BLaER1 (cell line): ENCODE results near the gene CYB561.

Experiments
- H3K27ac ChIP-seq: shearing (Covaris generic); formaldehyde crosslinking; 2 replicates; pipeline ENCODE4 v1.8.1; 2022
- H3K27me3 ChIP-seq: shearing (Covaris generic); formaldehyde crosslinking; 2 replicates; pipeline ENCODE4 v1.8.1; 2022
- H3K36me3 ChIP-seq: shearing (Covaris generic); formaldehyde crosslinking; 2 replicates; pipeline ENCODE4 v1.8.1; 2022
- H3K4me1 ChIP-seq: shearing (Covaris generic); formaldehyde crosslinking; 2 replicates; pipeline ENCODE4 v1.8.1; 2022
- H3K4me2 ChIP-seq: shearing (Covaris generic); formaldehyde crosslinking; 2 replicates; pipeline ENCODE4 v1.8.1; 2022
- H3K4me3 ChIP-seq: shearing (Covaris generic); formaldehyde crosslinking; 2 replicates; pipeline ENCODE4 v1.8.1; 2022
- H3K9ac ChIP-seq: shearing (Covaris generic); formaldehyde crosslinking; 2 replicates; pipeline ENCODE4 v1.8.1; 2022
- H3K9me3 ChIP-seq: shearing (Covaris generic); formaldehyde crosslinking; 2 replicates; pipeline ENCODE4 v1.8.1; 2022
- H4K20me1 ChIP-seq: shearing (Covaris generic); formaldehyde crosslinking; 2 replicates; pipeline ENCODE4 v1.8.1; 2022
- Cebpa-rat ChIP-seq: shearing (Covaris generic); IDR thresholded peaks from 2 replicates; pipeline ENCODE4 v1.8.1; 2022

The CYB561 gene

DNA sequence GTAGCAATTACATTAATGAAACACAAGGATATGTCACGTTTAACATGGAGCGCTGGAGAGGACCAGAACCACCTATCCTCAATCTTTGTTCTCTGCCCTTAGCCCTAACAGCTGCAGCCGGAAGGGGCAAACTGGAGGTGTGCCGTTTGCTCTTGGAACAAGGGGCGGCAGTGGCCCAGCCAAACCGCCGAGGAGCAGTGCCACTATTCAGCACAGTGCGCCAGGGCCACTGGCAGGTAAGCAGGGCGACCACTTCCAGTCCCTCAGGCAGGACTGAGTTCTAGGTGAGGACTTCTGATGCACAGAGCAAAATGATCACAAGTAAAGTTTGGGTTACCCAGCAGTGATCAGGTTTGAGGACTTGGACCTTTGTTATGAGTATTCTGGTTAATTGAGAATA is 41.1 kb downstream of the CYB561 start:
- no peaks in the 10 kb centered on the region for H3K27me3 ChIP-seq
- TF ChIP-seq Cebpa-rat = no peak
- H3K9me3 ChIP-seq = no peaks in the 10 kb centered on the region
- H3K9ac ChIP-seq = no peak overlapping the region
- no peaks in the 10 kb centered on the region for H3K4me1 ChIP-seq
- H4K20me1 ChIP-seq = no peaks in the 10 kb centered on the region
- no peak overlapping the region for H3K27ac ChIP-seq
- peaks cover 9% of the 10 kb centered on the region; the same call in 1 of the 2 replicates for H3K36me3 ChIP-seq
- no peak overlapping the region for H3K4me3 ChIP-seq
- no peak overlapping the region for H3K4me2 ChIP-seq

DNA sequence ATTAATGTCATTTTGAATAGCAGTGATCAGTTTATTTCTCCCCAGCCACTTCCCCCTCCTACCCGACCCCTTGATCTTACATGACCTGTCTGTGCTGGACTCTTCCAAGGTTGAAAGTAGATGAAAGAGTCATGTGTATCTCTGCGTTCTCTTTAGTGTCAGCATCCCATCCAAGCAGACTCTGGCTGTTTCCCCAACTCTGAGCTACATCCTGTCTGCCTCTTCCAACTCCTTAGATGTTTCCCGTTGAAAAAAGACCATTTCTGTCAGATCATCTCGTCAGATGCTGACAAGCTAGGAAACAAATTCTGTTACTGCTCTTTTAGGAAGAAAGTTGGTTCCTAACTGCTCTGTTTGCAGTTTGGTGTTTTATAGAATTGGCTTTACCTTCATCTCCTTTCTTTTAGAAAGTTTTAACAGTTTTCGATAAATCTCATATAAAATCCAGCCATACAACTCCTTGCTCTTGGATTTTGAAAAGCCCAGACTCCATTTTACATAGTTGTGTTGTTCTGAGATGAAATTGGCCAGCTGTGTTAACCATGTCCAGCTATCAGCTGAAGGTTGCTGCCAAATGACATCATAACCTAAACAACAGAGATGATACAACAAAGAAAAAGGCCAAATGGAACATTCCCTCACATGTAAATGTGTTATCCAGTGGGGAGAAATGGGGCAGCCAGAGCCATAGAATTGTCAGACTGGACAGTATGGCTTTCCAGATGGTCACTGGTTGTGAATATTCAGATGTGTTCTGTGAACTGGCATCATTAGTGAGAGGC is 43.5 kb downstream of the CYB561 start:
- Histone ChIP-seq H3K36me3 (peaks cover 14% of the 10 kb centered on the region; the same call in 1 of the 2 replicates), H4K20me1 (no peaks in the 10 kb centered on the region), H3K4me1 (peaks cover 12% of the 10 kb centered on the region), H3K4me3 (no peak overlapping the region), H3K4me2 (no peak overlapping the region), H3K9me3 (no peaks in the 10 kb centered on the region), H3K9ac (no peak overlapping the region), H3K27me3 (no peaks in the 10 kb centered on the region), H3K27ac (no peak overlapping the region)
- no peak for TF ChIP-seq Cebpa-rat

DNA sequence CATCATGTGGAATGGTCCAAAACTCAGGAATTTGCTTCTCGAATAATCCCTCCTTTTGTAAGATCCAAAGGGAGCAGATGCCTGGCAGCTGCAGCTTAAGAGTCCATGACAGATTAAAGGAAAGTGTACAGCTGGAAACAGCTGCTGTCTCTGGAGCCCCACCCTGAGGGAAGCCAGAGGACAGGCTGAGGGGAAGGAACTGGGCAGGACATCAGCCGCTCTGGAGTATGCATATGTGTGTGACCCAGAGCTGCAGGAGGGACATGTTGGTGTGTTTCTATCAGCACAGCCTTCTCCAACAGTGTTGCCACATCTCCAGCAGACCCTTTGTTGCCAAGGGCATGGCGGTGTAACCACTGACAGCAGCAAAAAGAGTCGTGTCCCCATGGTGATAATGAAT is 46.2 kb downstream of the CYB561 start:
- peaks cover 21% of the 10 kb centered on the region for H3K36me3 ChIP-seq
- H3K9me3 ChIP-seq = no peaks in the 10 kb centered on the region
- H3K27ac ChIP-seq = no peak overlapping the region
- H3K27me3 ChIP-seq = no peaks in the 10 kb centered on the region
- H3K4me2 ChIP-seq = 0 out of 2 replicates have a peak overlapping the region, but pooled peaks have one; percentile 6
- H4K20me1 ChIP-seq = no peaks in the 10 kb centered on the region
- H3K4me1 ChIP-seq = peaks cover 12% of the 10 kb centered on the region
- H3K9ac ChIP-seq = no peak overlapping the region
- TF ChIP-seq Cebpa-rat = no peak
- no peak overlapping the region for H3K4me3 ChIP-seq

DNA sequence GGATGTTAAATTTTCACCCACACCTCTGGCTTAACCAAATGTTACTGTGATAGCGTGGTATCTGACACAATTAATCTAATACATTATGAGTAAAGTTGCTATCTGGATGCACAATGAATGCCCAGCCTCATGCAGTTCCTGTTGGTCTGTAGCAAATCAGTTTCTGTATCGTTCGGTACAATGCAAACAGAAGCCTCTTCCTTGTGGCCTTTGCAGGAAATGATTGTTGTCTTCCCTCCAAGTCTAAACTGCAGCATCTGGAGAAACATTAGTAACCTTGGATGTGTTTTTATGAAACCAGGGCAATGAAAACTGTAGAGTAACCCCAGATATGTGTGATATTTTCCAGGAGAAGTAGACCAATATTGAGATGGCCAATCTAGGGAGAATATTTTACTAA is 46.8 kb downstream of the CYB561 start:
- TF ChIP-seq Cebpa-rat = no peak
- Histone ChIP-seq H3K36me3 (peaks cover 21% of the 10 kb centered on the region), H3K9me3 (no peaks in the 10 kb centered on the region), H4K20me1 (no peaks in the 10 kb centered on the region), H3K4me2 (peak overlapping the region; percentile 6; the same call in 1 of the 2 replicates), H3K27ac (no peak overlapping the region), H3K4me1 (peaks cover 12% of the 10 kb centered on the region), H3K4me3 (no peak overlapping the region), H3K27me3 (no peaks in the 10 kb centered on the region), H3K9ac (no peak overlapping the region)

DNA sequence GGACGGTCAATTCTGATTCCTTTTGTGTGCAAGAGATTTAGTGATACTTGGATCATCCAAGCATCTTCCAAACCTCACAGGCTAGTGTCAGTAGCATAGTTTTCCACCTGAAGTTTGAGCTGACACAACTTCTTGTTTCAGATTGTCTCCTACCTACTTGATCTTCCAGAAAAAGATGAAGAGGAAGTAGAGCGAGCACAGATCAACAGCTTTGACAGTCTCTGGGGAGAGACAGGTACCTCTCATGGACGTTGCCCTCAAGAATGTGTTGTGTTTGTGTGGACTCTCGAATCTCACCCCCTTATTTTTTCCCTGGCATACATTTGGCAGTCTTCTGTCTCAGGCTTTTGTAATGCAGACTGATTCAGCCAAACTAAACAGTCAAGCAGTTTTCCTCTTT is 47.4 kb downstream of the CYB561 start:
- H3K27ac ChIP-seq = no peak overlapping the region
- H3K4me3 ChIP-seq = no peak overlapping the region
- peaks cover 21% of the 10 kb centered on the region for H3K36me3 ChIP-seq
- no peaks in the 10 kb centered on the region for H4K20me1 ChIP-seq
- TF ChIP-seq Cebpa-rat = no peak
- peak overlapping the region; percentile 2; the same call in 1 of the 2 replicates for H3K4me2 ChIP-seq
- H3K9me3 ChIP-seq = no peaks in the 10 kb centered on the region
- peaks cover 12% of the 10 kb centered on the region for H3K4me1 ChIP-seq
- H3K27me3 ChIP-seq = no peaks in the 10 kb centered on the region
- no peak overlapping the region for H3K9ac ChIP-seq

DNA sequence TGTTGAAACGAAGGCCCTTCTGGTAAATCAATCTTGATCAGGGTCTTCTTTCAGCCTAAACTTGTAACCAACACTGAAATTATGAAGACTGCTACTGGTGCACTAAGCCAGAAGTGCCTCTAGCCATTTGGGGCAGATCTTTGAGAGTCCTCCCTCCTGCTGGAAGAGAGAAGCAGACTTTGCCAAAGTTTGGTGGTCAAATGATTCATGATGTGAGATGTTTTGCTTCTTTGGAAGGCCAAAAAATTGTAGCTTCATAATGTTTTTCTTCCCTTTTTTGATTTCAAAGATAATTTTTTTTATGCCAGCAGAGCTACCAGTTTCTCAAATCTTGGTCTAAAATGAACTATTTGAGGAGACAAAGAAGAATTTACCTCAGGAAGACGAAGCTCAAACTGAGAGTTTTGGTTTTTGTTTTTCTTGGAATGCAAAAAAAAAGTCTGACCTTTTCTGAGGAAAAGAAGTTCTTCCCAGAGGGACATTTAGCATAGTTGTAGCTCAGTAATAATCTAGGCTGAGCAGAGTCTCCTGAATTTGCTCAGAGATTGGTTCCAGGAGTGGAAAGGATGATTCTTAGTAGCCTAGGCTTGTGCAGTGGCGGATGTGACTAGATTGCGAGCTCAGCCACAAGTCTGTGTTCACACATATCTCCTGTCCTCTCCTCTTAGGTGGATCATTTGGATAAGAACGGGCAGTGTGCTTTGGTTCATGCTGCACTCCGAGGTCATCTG is 50.9 kb downstream of the CYB561 start:
- Histone ChIP-seq H3K4me3 (no peak overlapping the region), H3K27ac (no peak overlapping the region), H3K27me3 (no peaks in the 10 kb centered on the region), H3K4me1 (peaks cover 12% of the 10 kb centered on the region), H3K4me2 (no peak overlapping the region), H4K20me1 (no peaks in the 10 kb centered on the region), H3K36me3 (peaks cover 17% of the 10 kb centered on the region), H3K9me3 (no peaks in the 10 kb centered on the region), H3K9ac (no peak overlapping the region)
- no peak for TF ChIP-seq Cebpa-rat

GRCh38 chr17:63390090-63390489 is 56.0 kb downstream of the CYB561 start:
- H4K20me1 ChIP-seq = no peaks in the 10 kb centered on the region
- peaks cover 7% of the 10 kb centered on the region; the same call in 1 of the 2 replicates for H3K36me3 ChIP-seq
- no peaks in the 10 kb centered on the region for H3K9me3 ChIP-seq
- no peak for TF ChIP-seq Cebpa-rat
- H3K4me1 ChIP-seq = no peaks in the 10 kb centered on the region
- no peak overlapping the region for H3K4me2 ChIP-seq
- H3K27ac ChIP-seq = no peak overlapping the region
- no peaks in the 10 kb centered on the region for H3K27me3 ChIP-seq
- no peak overlapping the region for H3K9ac ChIP-seq
- H3K4me3 ChIP-seq = no peak overlapping the region

DNA sequence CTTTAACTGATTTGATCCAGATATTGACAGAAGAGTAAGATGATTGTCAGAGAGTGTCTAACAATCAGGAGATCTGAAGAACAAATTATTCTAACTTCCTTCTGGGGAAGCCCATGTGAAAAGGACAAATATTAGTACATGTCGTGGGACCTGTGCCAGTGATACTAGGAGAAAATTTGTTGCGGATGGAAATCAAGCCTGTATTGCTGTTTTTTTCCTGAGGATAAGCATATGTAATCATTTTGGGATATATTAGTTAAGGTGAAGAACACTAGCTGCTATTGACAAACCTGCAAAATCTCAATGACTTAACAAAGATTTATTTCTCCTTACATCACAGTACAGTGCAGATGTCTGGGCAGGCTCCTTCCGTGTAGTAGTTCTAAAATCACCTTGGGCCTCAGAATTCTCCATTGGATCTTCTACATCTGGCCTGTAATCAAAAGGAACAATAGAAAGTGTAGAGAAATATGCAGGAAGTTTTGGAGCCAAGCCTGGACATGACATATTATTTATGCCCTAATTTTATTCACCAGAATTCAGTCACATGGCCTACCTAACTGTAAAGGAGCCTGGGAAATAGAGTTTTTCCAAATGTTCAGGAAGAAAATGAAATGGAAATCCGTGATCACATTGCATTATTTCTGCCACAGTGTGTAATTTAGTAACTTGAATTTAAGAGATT is 58.3 kb downstream of the CYB561 start:
- TF ChIP-seq Cebpa-rat = no peak
- H3K27ac ChIP-seq = no peak overlapping the region
- no peak overlapping the region for H3K4me3 ChIP-seq
- no peaks in the 10 kb centered on the region for H3K4me1 ChIP-seq
- H3K27me3 ChIP-seq = no peaks in the 10 kb centered on the region
- H3K36me3 ChIP-seq = peaks cover 7% of the 10 kb centered on the region; the same call in 1 of the 2 replicates
- H4K20me1 ChIP-seq = no peaks in the 10 kb centered on the region
- no peaks in the 10 kb centered on the region for H3K9me3 ChIP-seq
- H3K9ac ChIP-seq = no peak overlapping the region
- H3K4me2 ChIP-seq = no peak overlapping the region

GRCh38 chr17:63382826-63383225 is 63.3 kb downstream of the CYB561 start:
- peaks cover 3% of the 10 kb centered on the region for H3K9me3 ChIP-seq
- no peak overlapping the region for H3K4me3 ChIP-seq
- H3K4me1 ChIP-seq = no peaks in the 10 kb centered on the region; the same call in 1 of the 2 replicates
- H3K36me3 ChIP-seq = peaks cover 11% of the 10 kb centered on the region; the same call in 1 of the 2 replicates
- H3K27ac ChIP-seq = no peak overlapping the region
- no peak overlapping the region for H3K4me2 ChIP-seq
- H3K9ac ChIP-seq = no peak overlapping the region
- no peaks in the 10 kb centered on the region for H4K20me1 ChIP-seq
- TF ChIP-seq Cebpa-rat = no peak
- no peaks in the 10 kb centered on the region for H3K27me3 ChIP-seq
